Measurements from ENCODE around the gene IGF1R. TPM values are rescaled to one million over a fixed set of nuclear protein-coding genes. Genes with fewer than 3 reads are reported as not detected.
"Not testable (repeated sequence)": the region's sequence is repeated elsewhere in the genome, so short reads cannot be mapped to it uniquely, and the experiment has no call there.

Gene IGF1R
- 10 to 100 TPM; 21.5 to 23.4 TPM for total RNA-seq

DNA sequence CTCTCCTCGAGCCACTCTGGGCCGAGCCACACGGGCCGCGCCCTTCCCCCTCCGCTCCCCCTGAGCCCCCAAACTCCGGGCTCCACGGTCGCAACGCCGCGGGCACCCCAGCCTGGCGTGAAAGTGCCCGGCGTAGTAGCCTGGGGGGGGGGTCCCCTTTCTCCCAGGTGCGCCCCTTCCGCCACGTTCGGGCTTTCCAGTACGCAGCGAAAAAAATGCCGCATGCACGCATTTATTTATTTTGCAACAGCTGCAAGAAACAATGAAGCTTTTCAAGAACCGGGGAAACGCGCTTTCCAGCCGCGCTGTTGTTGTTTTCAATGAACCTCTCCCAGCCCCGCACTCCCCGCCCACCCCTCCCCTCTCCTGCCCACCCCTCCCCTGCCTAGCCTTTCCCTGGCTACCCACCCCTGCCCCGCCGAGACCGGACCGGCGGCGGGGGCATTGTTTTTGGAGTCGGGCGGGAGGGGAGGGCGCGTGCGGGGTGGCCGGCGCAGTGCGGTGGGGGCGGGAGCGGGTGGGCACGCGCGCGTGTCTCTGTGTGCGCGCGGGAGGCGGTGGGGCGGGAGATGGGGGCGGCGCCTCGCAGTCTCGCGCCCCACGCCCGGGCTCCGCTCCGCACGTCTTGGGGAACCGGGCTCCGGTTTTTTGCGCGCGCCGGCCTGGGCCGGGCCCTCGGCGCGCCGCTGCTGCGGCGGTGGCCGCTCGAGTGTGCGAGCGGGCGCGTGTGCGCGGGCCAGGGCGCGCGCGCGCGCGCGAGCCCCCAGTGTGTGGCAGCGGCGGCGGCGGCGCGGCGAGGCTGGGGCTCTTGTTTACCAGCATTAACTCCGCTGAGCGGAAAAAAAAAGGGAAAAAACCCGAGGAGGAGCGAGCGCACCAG lies at the start of gene IGF1R:
Gene IGF1R, plus strand, starts transcription at position 766 of the 880 bp plus-strand sequence. CDS start 1,043 bp downstream, outside the sequence.
- POLR2A ChIA-PET, result interaction anchor here (0.9 to 1.8 kb wide), 4 partner anchors 48 to 414 kb away, joined by 3 to 13 read pairs (median 4); no protein-coding TSS in a partner anchor
- peak within 1 kb of the TSS; percentile 90 for H3K27ac Mint-ChIP-seq
- peaks cover 50% of the 10 kb centered on the region for H3K27me3 Mint-ChIP-seq
- no peaks in the 10 kb centered on the region for H3K36me3 Mint-ChIP-seq
- peak within 1 kb of the TSS; percentile 87 for H3K4me3 Mint-ChIP-seq
- ATAC-seq (ENCODE audit: low read depth), result peak; percentile 65
- H3K9me3 Mint-ChIP-seq, result no peaks in the 10 kb centered on the region
- DNase-seq, result peak; percentile 97
- H3K4me1 Mint-ChIP-seq, result peaks cover 22% of the 10 kb centered on the region

DNA sequence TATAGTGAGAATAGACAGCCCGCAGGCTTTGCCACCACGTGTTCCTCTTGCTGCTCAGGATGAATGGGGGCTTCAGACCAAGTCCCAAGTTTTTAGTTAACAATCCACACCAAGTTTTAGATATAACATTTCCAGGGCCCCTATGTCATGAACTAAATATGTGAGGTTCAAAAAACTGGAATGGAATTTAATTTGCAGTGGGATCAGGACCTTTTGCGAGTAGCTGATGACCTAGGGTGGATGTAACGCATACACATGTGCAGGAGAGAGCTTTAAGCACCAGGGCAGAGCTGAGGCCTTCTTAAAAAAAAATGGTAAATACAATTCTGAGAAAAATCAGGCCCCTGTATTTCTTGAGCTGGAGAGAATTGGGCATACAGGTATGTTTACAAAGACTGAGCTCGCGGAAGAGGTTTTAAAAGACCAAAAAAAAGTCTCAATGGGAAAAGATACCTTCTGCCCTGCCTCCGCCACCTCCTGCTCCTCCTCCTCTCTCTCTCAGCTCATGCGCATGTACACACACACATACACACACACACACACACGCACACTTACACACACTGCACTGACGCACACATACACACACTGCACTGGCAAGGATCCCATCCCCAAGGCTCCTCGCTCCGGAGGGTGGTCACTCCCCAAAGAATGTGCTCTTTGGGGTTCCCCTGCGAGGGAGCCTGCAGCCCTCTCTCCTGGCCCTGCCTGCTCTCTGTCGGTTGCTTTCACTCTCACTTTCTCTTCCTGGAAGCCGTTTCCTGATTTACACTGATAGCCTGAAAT lies 48.2 kb upstream of the IGF1R start:
- Mint-ChIP-seq H3K27me3 (no peaks in the 10 kb centered on the region), H3K4me3 (peak overlapping the region; percentile 88), H3K36me3 (no peaks in the 10 kb centered on the region), H3K9me3 (no peaks in the 10 kb centered on the region), H3K4me1 (peaks cover 27% of the 10 kb centered on the region), H3K27ac (peak overlapping the region; percentile 95)
- POLR2A ChIA-PET, result interaction anchor here (0.9 to 2.2 kb wide), 8 partner anchors 19 to 251 kb away, joined by 3 to 13 read pairs (median 3); partner anchors contain the start of gene IGF1R
- DNase-seq (peak; percentile 67), ATAC-seq (ENCODE audit: low read depth) (peak; percentile 86)

- peaks cover 12% of the 10 kb centered on the region for H3K4me1 Mint-ChIP-seq
- DNase-seq, result no peak
- H3K27ac Mint-ChIP-seq, result no peak overlapping the region
- H3K9me3 Mint-ChIP-seq, result no peaks in the 10 kb centered on the region
- H3K4me3 Mint-ChIP-seq, result no peak overlapping the region
- POLR2A ChIA-PET, result no interaction called here
- ATAC-seq (ENCODE audit: low read depth), result no peak
- no peaks in the 10 kb centered on the region for H3K27me3 Mint-ChIP-seq
- H3K36me3 Mint-ChIP-seq, result no peaks in the 10 kb centered on the region
These were observed 43.4 kb upstream of the IGF1R start for GRCh38 chr15:98604983-98605382.

DNA sequence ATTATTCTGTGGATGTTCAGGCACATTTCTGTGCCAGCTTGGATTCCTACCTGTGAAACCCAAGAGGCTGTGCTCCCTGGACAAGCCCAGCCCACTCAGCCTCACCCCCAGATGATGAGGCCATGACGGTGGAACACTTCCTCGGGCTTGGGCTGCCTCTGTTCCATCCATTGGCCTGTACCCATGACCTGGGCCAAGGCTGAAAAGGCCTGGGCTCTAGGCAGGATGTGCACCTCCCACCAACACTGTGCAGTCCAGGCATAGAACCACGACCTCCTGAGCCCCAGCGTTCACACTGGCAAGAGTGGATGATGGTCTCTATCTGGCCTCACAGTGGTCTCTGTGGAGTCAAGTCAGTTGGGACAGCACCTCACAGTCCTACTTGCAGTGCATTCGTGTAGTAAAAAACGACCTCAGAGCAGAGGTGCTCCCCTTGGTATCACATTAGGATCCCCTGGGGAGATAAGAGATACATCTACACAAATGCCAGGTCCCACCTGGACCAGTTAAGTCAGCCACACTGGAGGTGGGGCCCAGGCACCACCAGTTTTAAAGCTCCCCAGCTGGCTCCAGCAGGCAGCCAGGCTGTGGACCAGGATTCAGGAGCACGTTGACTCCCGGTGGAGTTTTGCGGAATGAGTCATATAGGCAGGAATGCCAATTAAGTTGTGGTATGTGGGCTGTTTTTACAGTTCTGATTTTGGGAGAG lies 39.0 kb upstream of the IGF1R start:
- Mint-ChIP-seq H3K36me3 (no peaks in the 10 kb centered on the region), H3K27me3 (no peaks in the 10 kb centered on the region), H3K9me3 (no peaks in the 10 kb centered on the region), H3K4me1 (peaks cover 7% of the 10 kb centered on the region), H3K4me3 (no peak overlapping the region), H3K27ac (no peak overlapping the region)
- POLR2A ChIA-PET, result no interaction called here
- ATAC-seq (ENCODE audit: low read depth) (no peak), DNase-seq (no peak)

- Mint-ChIP-seq H3K4me3 (no peak overlapping the region), H3K27ac (no peak overlapping the region), H3K36me3 (no peaks in the 10 kb centered on the region), H3K4me1 (peaks cover 5% of the 10 kb centered on the region), H3K9me3 (no peaks in the 10 kb centered on the region), H3K27me3 (peaks cover 2% of the 10 kb centered on the region)
- no peak for DNase-seq
- POLR2A ChIA-PET, result no interaction called here
- ATAC-seq (ENCODE audit: low read depth), result no peak
These were observed 37.3 kb upstream of the IGF1R start for GRCh38 chr15:98610991-98611390.

GRCh38 chr15:98611808-98612207 lies 36.5 kb upstream of the IGF1R start:
- no peak for DNase-seq
- no peak for ATAC-seq (ENCODE audit: low read depth)
- Mint-ChIP-seq H3K4me1 (peaks cover 5% of the 10 kb centered on the region), H3K27ac (peak overlapping the region; percentile 34), H3K36me3 (no peaks in the 10 kb centered on the region), H3K4me3 (no peak overlapping the region), H3K27me3 (peaks cover 2% of the 10 kb centered on the region), H3K9me3 (no peaks in the 10 kb centered on the region)
- POLR2A ChIA-PET, result no interaction called here

DNA sequence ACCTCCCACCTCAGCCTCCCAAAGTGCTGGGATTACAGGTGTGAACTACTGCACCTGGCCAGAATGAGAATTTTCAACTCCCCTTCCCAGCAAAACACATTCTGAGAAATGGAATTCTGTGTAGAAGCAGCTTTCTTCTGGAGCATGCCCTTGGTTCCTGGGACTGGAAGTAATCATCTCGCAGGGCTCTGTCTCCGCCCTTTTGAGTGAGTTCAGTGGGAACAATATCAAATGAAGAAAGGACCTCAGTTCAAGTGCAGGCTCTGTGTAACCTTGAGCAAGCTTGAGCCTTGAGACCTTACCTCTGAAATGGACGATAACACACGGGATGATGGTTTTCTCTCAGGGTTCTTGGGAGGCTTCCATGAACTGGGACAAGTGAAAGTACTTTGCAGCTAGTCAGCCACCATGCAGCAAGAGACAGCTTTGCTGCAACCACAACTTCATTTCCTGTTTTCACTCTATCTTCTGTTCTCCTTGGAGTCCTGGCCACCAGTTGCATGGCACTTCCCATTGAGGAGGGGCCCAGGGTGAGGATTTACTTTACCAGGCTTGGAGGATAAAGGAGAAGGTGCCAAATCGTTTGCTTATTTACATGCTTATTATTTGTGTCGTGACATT lies 35.7 kb upstream of the IGF1R start:
- H3K27ac Mint-ChIP-seq, result peak overlapping the region; percentile 58
- H3K4me3 Mint-ChIP-seq, result peak overlapping the region; percentile 30
- POLR2A ChIA-PET, result no interaction called here
- peak; percentile 68 for ATAC-seq (ENCODE audit: low read depth)
- H3K9me3 Mint-ChIP-seq, result no peaks in the 10 kb centered on the region
- no peak for DNase-seq
- H3K27me3 Mint-ChIP-seq, result peaks cover 2% of the 10 kb centered on the region
- H3K4me1 Mint-ChIP-seq, result peaks cover 5% of the 10 kb centered on the region
- no peaks in the 10 kb centered on the region for H3K36me3 Mint-ChIP-seq

GRCh38 chr15:98614681-98615080 lies 33.7 kb upstream of the IGF1R start:
- H3K27me3 Mint-ChIP-seq, result peaks cover 12% of the 10 kb centered on the region
- no peaks in the 10 kb centered on the region for H3K9me3 Mint-ChIP-seq
- H3K4me1 Mint-ChIP-seq, result peaks cover 5% of the 10 kb centered on the region
- no peaks in the 10 kb centered on the region for H3K36me3 Mint-ChIP-seq
- no peak for ATAC-seq (ENCODE audit: low read depth)
- DNase-seq, result no peak
- no peak overlapping the region for H3K27ac Mint-ChIP-seq
- POLR2A ChIA-PET, result no interaction called here
- no peak overlapping the region for H3K4me3 Mint-ChIP-seq

GRCh38 chr15:98616397-98616796 lies 31.9 kb upstream of the IGF1R start:
- no peaks in the 10 kb centered on the region for H3K36me3 Mint-ChIP-seq
- H3K4me3 Mint-ChIP-seq, result no peak overlapping the region
- DNase-seq (no peak), ATAC-seq (ENCODE audit: low read depth) (no peak)
- H3K4me1 Mint-ChIP-seq, result peaks cover 5% of the 10 kb centered on the region
- peaks cover 27% of the 10 kb centered on the region for H3K27me3 Mint-ChIP-seq
- no peaks in the 10 kb centered on the region for H3K9me3 Mint-ChIP-seq
- POLR2A ChIA-PET, result no interaction called here
- no peak overlapping the region for H3K27ac Mint-ChIP-seq

DNA sequence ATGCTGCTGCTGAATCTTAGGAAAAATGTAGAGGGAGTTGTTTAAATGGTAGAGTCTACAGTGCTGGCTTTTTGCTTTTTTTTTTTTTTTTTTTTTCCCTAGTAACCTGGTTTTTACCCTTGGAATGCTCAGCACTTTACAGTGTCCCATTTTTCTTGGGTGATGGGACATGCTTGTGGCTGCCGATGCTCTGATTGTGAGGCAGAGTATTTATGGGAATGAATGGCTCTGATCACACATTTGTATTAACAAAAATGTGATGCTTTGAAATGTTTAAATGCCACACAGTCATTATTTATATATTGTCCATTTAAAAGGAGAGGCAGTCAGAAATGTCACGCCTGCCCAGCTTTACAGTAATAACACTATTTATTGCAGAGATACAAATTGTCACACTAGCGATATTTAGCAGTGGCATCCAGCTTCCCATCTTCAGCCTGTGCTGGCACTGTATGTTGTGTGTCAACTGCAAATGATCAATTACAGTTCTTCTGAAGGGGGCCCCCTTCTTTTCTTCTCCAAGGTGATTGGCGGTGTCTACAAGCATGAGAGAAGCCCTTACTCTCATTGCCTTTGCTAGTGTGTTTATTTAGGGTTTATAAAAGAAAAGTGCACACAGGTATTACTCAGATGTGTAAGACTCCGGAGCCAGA lies 30.9 kb upstream of the IGF1R start:
- peaks cover 34% of the 10 kb centered on the region for H3K27me3 Mint-ChIP-seq
- ATAC-seq (ENCODE audit: low read depth), result no peak
- peaks cover 5% of the 10 kb centered on the region for H3K4me1 Mint-ChIP-seq
- no peak for DNase-seq
- no peak overlapping the region for H3K4me3 Mint-ChIP-seq
- POLR2A ChIA-PET, result no interaction called here
- no peaks in the 10 kb centered on the region for H3K36me3 Mint-ChIP-seq
- no peaks in the 10 kb centered on the region for H3K9me3 Mint-ChIP-seq
- no peak overlapping the region for H3K27ac Mint-ChIP-seq

- DNase-seq; POLR2A ChIA-PET; H3K9me3 Mint-ChIP-seq; H3K36me3 Mint-ChIP-seq; ATAC-seq (ENCODE audit: low read depth); H3K27ac Mint-ChIP-seq; H3K4me1 Mint-ChIP-seq; H3K4me3 Mint-ChIP-seq: not testable (repeated sequence)
- peaks cover 41% of the 10 kb centered on the region for H3K27me3 Mint-ChIP-seq
These were observed 29.8 kb upstream of the IGF1R start for GRCh38 chr15:98618576-98618975.

DNA sequence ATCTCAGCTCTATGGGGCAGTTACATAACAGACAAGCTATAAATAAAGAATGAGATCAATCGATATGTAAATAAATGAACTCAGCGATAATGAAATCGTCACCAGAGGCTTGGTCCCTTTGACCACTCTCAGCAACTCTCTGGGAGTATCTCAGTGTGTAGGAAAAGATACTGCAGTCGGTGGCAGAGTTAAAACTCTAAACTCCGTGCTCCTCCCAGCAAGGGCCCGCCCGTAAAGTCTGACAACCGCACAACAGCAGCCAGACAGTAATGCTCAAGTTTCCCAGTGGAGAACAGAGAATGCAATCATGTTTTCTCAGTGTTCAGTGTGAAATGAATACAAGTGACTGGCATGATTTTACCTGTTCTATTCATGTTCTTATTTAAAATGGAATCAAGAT lies 28.3 kb upstream of the IGF1R start:
- Mint-ChIP-seq H3K27me3 (peaks cover 48% of the 10 kb centered on the region), H3K36me3 (no peaks in the 10 kb centered on the region), H3K4me1 (no peaks in the 10 kb centered on the region), H3K9me3 (no peaks in the 10 kb centered on the region), H3K27ac (no peak overlapping the region), H3K4me3 (no peak overlapping the region)
- ATAC-seq (ENCODE audit: low read depth) (no peak), DNase-seq (no peak)
- POLR2A ChIA-PET, result no interaction called here
